Placental epithelial cell (primary cell): ENCODE measurements around the gene CHST12. TPM values are rescaled to one million over a fixed set of nuclear protein-coding genes. Genes with fewer than 3 reads are reported as not detected.

Experiments used
- small RNA-seq: library from RNA; depleted of rRNA; stranded (forward); fragments of <200 nt; gene quantifications from one replicate; pipeline ENCODE3, GENCODE V24; 2012
- total RNA-seq: library from RNA; depleted of rRNA; stranded (reverse); fragments of >200 nt; gene quantifications from 2 replicates; pipeline ENCODE4 v1.2.3, GENCODE V29; 2012

CHST12 gene
- total RNA-seq = 3.5 and 7.3 TPM in 2 replicates

GRCh38 chr7:2403014-2403717, at the start of gene CHST12:
Gene CHST12 (plus strand): TSS chr7:2403611. CDS start chr7:2432640, 29,029 bp downstream.

DNA sequence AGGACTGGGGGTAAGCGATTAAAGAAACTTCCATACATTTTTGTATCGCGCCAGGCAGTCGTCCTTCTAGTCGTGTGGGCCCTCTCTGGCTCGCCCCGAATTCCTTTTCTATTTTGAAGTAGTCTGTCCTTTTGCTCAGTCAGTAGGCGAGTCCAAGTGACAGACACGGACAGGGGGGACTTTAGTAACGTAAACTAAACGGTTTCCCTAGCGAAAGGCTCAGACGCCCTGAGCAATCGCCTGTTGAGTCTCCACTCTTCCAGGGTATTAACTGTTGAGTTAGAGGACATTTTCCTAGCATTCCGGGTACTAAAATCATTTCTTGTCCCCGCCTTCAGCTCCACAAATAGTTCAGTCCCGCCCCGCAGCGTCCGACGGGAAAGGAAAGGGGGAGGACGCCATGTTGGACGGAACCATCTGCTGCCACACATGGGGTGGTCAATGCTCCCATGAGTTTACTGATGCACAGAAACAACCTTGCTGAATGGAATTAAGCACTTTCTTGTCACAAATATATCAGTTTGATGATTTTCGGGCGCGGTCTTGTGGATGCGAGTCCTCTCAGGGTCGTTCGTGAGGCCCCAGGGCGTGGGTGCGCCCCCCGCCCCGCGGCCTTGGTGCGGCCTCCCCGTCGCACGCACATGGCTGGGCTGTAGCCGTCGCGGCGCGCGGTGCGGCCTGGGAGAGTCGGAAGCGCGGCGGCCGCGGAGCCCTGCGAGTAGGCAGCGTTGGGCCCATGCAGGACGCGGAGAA, 49.0 kb upstream of the CHST12 start, which contains the start of gene EIF3B:
EIF3B (plus strand) TSS at position 642 of the 753 bp plus-strand sequence; CDS start at position 737, 95 bp downstream.

GRCh38 chr7:2476298-2476697, 72.9 kb downstream of the CHST12 start, which contains the start of gene GRIFIN:
Gene GRIFIN (minus strand): TSS chr7:2476398. CDS start chr7:2476383, 15 bp downstream.

Small RNA genes within 50 kb of the gene (small RNA-seq; reads per million reads assigned to genes)
- not detected for gene AC004840.2

Other genes starting within 250 kb of the CHST12 start
- 29.4 and 44.6 TPM in 2 replicates for gene MAD1L1, start 170.7 kb upstream of the CHST12 start, total RNA-seq
- gene MRM2, start 161.4 kb upstream of the CHST12 start, total RNA-seq = 18.5 and 19.8 TPM in 2 replicates
- gene NUDT1, start 161.4 kb upstream of the CHST12 start, total RNA-seq = 7.1 and 26.9 TPM in 2 replicates
- 12.5 and 14.9 TPM in 2 replicates for gene SNX8, start 89.2 kb upstream of the CHST12 start, total RNA-seq
- 117 and 138 TPM in 2 replicates for gene EIF3B, start 48.8 kb upstream of the CHST12 start, total RNA-seq
- not detected in 2 replicates for gene GRIFIN, start 72.8 kb downstream of the CHST12 start, total RNA-seq
- 0.79 and 9.1 TPM in 2 replicates for gene LFNG, start 116.2 kb downstream of the CHST12 start, total RNA-seq
- 25.9 and 36.9 TPM in 2 replicates for gene BRAT1, start 151.9 kb downstream of the CHST12 start, total RNA-seq
- 11.4 TPM in 2 replicates for gene IQCE, start 155.4 kb downstream of the CHST12 start, total RNA-seq
- gene TTYH3, start 228.4 kb downstream of the CHST12 start, total RNA-seq = 31.4 and 52.5 TPM in 2 replicates